Upper lobe of left lung (tissue), 4 donors: ENCODE measurements around the gene FCGBP.

ENCODE experiments used
- POLR2AphosphoS5 ChIP-seq, 2 donors: sonication (generic); formaldehyde crosslinking; IDR thresholded peaks; one replicate each; pipeline ENCODE4 v1.5.1; 2017; ENCODE audit warnings: antibody characterized with exemption in 2 of 2
- TF ChIP-seq, protein P1 (sequence below), 6 experiments: fragments of 450-650 bp in 4 of 6; fragments of 200-600 bp in 2 of 6; sonication (generic) in 2 of 6; IDR thresholded peaks; one replicate each; pipeline ENCODE4 v1.5.1; 2016 to 2019; ENCODE audit warnings: antibody characterized with exemption in 6 of 6

- TF ChIP-seq, protein P1, sequence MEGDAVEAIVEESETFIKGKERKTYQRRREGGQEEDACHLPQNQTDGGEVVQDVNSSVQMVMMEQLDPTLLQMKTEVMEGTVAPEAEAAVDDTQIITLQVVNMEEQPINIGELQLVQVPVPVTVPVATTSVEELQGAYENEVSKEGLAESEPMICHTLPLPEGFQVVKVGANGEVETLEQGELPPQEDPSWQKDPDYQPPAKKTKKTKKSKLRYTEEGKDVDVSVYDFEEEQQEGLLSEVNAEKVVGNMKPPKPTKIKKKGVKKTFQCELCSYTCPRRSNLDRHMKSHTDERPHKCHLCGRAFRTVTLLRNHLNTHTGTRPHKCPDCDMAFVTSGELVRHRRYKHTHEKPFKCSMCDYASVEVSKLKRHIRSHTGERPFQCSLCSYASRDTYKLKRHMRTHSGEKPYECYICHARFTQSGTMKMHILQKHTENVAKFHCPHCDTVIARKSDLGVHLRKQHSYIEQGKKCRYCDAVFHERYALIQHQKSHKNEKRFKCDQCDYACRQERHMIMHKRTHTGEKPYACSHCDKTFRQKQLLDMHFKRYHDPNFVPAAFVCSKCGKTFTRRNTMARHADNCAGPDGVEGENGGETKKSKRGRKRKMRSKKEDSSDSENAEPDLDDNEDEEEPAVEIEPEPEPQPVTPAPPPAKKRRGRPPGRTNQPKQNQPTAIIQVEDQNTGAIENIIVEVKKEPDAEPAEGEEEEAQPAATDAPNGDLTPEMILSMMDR (IDR thresholded peaks at IDR 0.05), result no peak
- TF ChIP-seq POLR2AphosphoS5 (IDR thresholded peaks at IDR 0.05), result no peak
Measured at GRCh38 chr19:39943586-39943985, 9.2 kb upstream of the FCGBP start.
